Ishikawa (cell line): Measurements from ENCODE around the gene GUCA1A.

Source experiments
- CEBPB ChIP-seq: IDR thresholded peaks from 2 replicates; pipeline ENCODE4 v1.6.1; 2012
- CREB1 ChIP-seq: IDR thresholded peaks from 2 replicates; pipeline ENCODE4 v1.6.1; 2012; ENCODE audit warnings: low read depth
- EGR1 ChIP-seq: IDR thresholded peaks from 2 replicates; pipeline ENCODE4 v1.6.1; 2012
- EP300 ChIP-seq: IDR thresholded peaks from 2 replicates; pipeline ENCODE4 v1.6.1; 2012; ENCODE audit warnings: borderline replicate concordance
- FOXM1 ChIP-seq: IDR thresholded peaks from 2 replicates; pipeline ENCODE4 v1.6.1; 2012; ENCODE audit warnings: low read depth, borderline replicate concordance
- NFIC ChIP-seq: IDR thresholded peaks from 2 replicates; pipeline ENCODE4 v1.6.1; 2012
- RAD21 ChIP-seq: IDR thresholded peaks from 2 replicates; pipeline ENCODE4 v1.6.1; 2012; ENCODE audit warnings: low read depth
- REST ChIP-seq: IDR thresholded peaks from 2 replicates; pipeline ENCODE4 v1.6.1; 2012; ENCODE audit warnings: low read depth, mild to moderate bottlenecking
- TAF1 ChIP-seq: IDR thresholded peaks from 2 replicates; pipeline ENCODE4 v1.6.1; 2012; ENCODE audit warnings: low read depth, mild to moderate bottlenecking
- TCF12 ChIP-seq: IDR thresholded peaks from 2 replicates; pipeline ENCODE4 v1.6.1; 2012; ENCODE audit warnings: low read depth
- TEAD4 ChIP-seq: IDR thresholded peaks from 2 replicates; pipeline ENCODE4 v1.6.1; 2012
- YY1 ChIP-seq: IDR thresholded peaks from 2 replicates; pipeline ENCODE4 v1.6.1; 2012; ENCODE audit warnings: low read depth
- ZBTB7A ChIP-seq: IDR thresholded peaks from 2 replicates; pipeline ENCODE4 v1.6.1; 2012; ENCODE audit warnings: low read depth
- TF ChIP-seq, protein P1 (sequence below): IDR thresholded peaks from 2 replicates; pipeline ENCODE4 v1.6.1; 2012
- TF ChIP-seq, protein P2 (sequence below): IDR thresholded peaks from 2 replicates; pipeline ENCODE4 v1.6.1; 2012

GUCA1A gene

DNA sequence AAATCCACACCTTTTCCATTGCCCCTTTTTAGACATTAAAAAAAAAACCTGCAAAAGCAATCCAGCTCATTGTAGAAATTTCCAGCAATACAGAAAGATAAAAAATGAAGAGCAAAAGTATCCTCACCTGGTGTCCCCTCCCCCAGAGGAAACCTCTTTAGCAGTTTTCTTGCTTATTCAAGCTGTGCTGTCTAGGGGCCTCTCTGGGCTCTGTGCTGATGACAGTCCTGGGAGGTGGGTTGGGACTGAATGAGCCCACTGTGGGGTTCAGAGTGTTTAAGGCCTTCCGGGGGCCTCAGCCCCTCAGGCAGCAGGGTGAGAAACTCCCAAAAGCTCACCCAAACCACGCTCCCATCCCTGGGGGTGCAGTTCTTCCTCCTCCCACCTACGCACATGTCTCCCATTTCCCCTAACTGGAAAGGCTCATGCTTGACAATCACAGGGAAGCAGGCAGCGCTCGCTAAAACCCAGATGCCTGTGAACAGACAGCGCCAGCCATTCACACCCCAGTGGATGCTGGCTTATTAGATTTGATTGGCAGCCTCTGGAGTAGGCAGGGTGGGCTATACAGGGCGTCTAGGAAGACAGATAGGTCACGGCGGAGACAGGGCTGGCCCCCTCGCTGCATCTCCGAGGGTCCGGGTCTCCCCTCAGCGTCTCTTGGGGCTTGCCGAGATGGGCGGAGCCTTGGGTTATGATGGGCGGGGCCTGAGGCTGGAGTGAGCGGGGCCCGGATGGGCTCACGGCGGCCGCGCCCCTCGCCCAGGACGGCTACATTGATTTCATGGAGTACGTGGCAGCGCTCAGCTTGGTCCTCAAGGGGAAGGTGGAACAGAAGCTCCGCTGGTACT is 4.6 kb downstream of the GUCA1A start:
- TF ChIP-seq TCF12: no peak
- TF ChIP-seq NFIC: no peak
- no peak for TF ChIP-seq TAF1
- TF ChIP-seq REST: no peak

- TF ChIP-seq CEBPB (no peak), EP300 (no peak), REST (no peak)
These were observed 6.2 kb downstream of the GUCA1A start for GRCh38 chr6:42179261-42179944.

DNA sequence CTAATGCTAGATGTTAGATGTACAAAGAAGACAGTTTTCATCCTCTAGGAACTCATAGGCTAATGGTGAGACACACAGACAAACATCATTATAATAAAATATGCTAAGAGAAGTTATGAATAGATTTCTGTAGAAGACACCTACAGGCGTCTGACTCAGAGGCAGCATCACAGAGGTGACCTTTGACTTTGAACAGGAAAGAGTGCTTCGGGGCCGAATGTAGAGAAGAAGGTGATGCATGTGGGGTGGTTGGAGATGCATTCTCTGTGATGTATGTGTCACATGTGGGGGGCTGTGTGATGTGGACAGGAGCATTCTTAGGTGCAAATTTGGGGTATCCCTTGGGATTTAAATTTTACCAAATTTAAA is 6.8 kb downstream of the GUCA1A start:
- no peak for TF ChIP-seq CREB1
- TF ChIP-seq RAD21: no peak
- no peak for TF ChIP-seq TAF1
- TF ChIP-seq EP300: no peak
- TF ChIP-seq TCF12: no peak
- TF ChIP-seq, protein P1, sequence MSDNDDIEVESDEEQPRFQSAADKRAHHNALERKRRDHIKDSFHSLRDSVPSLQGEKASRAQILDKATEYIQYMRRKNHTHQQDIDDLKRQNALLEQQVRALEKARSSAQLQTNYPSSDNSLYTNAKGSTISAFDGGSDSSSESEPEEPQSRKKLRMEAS: no peak
- TF ChIP-seq, protein P2, sequence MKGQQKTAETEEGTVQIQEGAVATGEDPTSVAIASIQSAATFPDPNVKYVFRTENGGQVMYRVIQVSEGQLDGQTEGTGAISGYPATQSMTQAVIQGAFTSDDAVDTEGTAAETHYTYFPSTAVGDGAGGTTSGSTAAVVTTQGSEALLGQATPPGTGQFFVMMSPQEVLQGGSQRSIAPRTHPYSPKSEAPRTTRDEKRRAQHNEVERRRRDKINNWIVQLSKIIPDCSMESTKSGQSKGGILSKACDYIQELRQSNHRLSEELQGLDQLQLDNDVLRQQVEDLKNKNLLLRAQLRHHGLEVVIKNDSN: no peak
- TF ChIP-seq ZBTB7A: no peak
- no peak for TF ChIP-seq REST
- no peak for TF ChIP-seq YY1

- TF ChIP-seq TEAD4: no peak
- TF ChIP-seq CEBPB: no peak
- TF ChIP-seq RAD21: no peak
- TF ChIP-seq YY1: no peak
- TF ChIP-seq EGR1: no peak
- TF ChIP-seq CREB1: no peak
- TF ChIP-seq, protein P1: no peak
- no peak for TF ChIP-seq EP300
- no peak for TF ChIP-seq REST
- no peak for TF ChIP-seq FOXM1
- TF ChIP-seq ZBTB7A: no peak
- no peak for TF ChIP-seq TCF12
- no peak for TF ChIP-seq TAF1
- TF ChIP-seq, protein P2: no peak
- no peak for TF ChIP-seq NFIC
These were observed 8.9 kb downstream of the GUCA1A start for GRCh38 chr6:42182101-42182500.
